ENCODE results near the gene OR6C70. TPM values are rescaled to one million over a fixed set of nuclear protein-coding genes. Genes with fewer than 3 reads are reported as not detected.
A peak's percentile ranks its signal among the peaks of the same experiment; 100 is the strongest.

Gene OR6C70
- total and polyA plus RNA-seq, 8 donors = not detected

DNA sequence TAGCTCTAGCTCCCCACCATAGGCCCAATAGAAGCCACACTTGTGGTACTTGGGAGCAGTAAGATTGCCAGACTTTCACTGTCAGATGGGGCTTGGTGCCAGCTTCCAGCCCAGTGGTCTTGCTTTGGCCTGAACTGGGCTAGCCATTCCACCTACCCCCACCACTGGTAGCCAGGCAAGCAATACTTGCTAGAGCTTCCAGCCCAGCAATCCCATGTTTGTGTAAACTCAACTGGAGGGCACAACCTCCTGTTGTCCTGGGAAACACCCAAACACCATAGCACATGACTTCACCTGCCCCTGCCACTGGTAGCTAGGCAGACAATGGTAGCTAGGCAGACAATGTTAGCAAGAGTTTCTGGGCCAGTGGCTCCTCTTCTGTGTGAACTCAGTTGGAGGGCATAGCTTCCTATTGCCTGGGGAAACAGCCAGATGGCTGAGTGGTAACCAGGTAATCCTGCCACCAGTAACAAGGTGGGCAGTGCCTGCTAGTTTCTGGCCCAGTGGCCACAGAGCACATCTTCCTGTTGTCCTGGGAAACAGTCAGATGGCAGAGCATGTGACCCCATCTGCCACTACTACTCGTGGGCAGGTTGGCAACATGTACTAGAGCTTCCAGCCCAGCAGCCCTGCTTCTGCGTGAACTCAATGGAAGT is 49.5 kb downstream of the OR6C70 start:
- Histone ChIP-seq H3K4me1 (no peaks in the 10 kb centered on the region), H3K27ac (no peak overlapping the region), H3K27me3 (peaks cover 0 to 4% (median 0%) of the 10 kb centered on the region in 3 donors), H3K9me3 (no peaks in the 10 kb centered on the region), H3K36me3 (no peaks in the 10 kb centered on the region), H3K4me3 (no peak overlapping the region)
- WGBS, 5 donors = 78 to 84% (median 79%) methylated on average over 2 of the region's 2 CpGs
- TF ChIP-seq, protein P1, sequence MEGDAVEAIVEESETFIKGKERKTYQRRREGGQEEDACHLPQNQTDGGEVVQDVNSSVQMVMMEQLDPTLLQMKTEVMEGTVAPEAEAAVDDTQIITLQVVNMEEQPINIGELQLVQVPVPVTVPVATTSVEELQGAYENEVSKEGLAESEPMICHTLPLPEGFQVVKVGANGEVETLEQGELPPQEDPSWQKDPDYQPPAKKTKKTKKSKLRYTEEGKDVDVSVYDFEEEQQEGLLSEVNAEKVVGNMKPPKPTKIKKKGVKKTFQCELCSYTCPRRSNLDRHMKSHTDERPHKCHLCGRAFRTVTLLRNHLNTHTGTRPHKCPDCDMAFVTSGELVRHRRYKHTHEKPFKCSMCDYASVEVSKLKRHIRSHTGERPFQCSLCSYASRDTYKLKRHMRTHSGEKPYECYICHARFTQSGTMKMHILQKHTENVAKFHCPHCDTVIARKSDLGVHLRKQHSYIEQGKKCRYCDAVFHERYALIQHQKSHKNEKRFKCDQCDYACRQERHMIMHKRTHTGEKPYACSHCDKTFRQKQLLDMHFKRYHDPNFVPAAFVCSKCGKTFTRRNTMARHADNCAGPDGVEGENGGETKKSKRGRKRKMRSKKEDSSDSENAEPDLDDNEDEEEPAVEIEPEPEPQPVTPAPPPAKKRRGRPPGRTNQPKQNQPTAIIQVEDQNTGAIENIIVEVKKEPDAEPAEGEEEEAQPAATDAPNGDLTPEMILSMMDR (IDR thresholded peaks at IDR 0.05) = no peak
- TF ChIP-seq EP300 (IDR thresholded peaks at IDR 0.05) (no peak), POLR2A (IDR thresholded peaks at IDR 0.05) (no peak), POLR2AphosphoS5 (IDR thresholded peaks at IDR 0.05) (no peak)
- peak in 1 of 2 donors; percentile 17 for DNase-seq
- intact Hi-C loops (cut with DNase I; ENCODE audit: low total_unique reads) = no loop called here

Other genes with a start within 250 kb of the OR6C70 start
- gene OR10A7, start 249.1 kb downstream of the OR6C70 start, total RNA-seq = not detected
- not detected for gene OR10A7, start 249.1 kb downstream of the OR6C70 start, polyA plus RNA-seq
- gene OR6C74, start 225.5 kb downstream of the OR6C70 start, total RNA-seq = not detected
- gene OR6C74, start 225.5 kb downstream of the OR6C70 start, polyA plus RNA-seq = not detected
- not detected for gene OR6C6, start 173.6 kb downstream of the OR6C70 start, total RNA-seq
- gene OR6C6, start 173.6 kb downstream of the OR6C70 start, polyA plus RNA-seq = not detected
- gene OR6C1, start 155.8 kb downstream of the OR6C70 start, total RNA-seq = not detected
- not detected for gene OR6C1, start 155.8 kb downstream of the OR6C70 start, polyA plus RNA-seq
- gene OR6C3, start 139.4 kb downstream of the OR6C70 start, total RNA-seq = not detected
- gene OR6C3, start 139.4 kb downstream of the OR6C70 start, polyA plus RNA-seq = not detected
- not detected for gene OR6C75, start 107.2 kb downstream of the OR6C70 start, total RNA-seq
- not detected for gene OR6C75, start 107.2 kb downstream of the OR6C70 start, polyA plus RNA-seq
- not detected for gene OR6C65, start 69.6 kb downstream of the OR6C70 start, total RNA-seq
- gene OR6C65, start 69.6 kb downstream of the OR6C70 start, polyA plus RNA-seq = not detected
- gene OR6C76, start 43.9 kb downstream of the OR6C70 start, total RNA-seq = not detected
- not detected for gene OR6C76, start 43.9 kb downstream of the OR6C70 start, polyA plus RNA-seq
- gene OR6C2, start 26.1 kb downstream of the OR6C70 start, total RNA-seq = not detected
- gene OR6C2, start 26.1 kb downstream of the OR6C70 start, polyA plus RNA-seq = not detected
- gene OR6C68, start 22.2 kb upstream of the OR6C70 start, total RNA-seq = not detected
- not detected for gene OR6C68, start 22.2 kb upstream of the OR6C70 start, polyA plus RNA-seq
- not detected for gene OR6C4, start 79.5 kb upstream of the OR6C70 start, total RNA-seq
- gene OR6C4, start 79.5 kb upstream of the OR6C70 start, polyA plus RNA-seq = not detected
- not detected for gene OR2AP1, start 102.3 kb upstream of the OR6C70 start, total RNA-seq
- not detected for gene OR2AP1, start 102.3 kb upstream of the OR6C70 start, polyA plus RNA-seq
- not detected for gene OR10P1, start 166.8 kb upstream of the OR6C70 start, total RNA-seq
- gene OR10P1, start 166.8 kb upstream of the OR6C70 start, polyA plus RNA-seq = not detected
- 100 to 1,000 TPM in 1 of 5 donors, 10 to 100 TPM in 4; 10.3 to 188 (median 58.0) TPM for gene ITGA7, start 237.8 kb upstream of the OR6C70 start, total RNA-seq
- gene ITGA7, start 237.8 kb upstream of the OR6C70 start, polyA plus RNA-seq = 10 to 100 TPM in 1 of 3 donors, 1 to 10 TPM in 2; 3.5 to 40.6 (median 5.8) TPM
- gene BLOC1S1, start 245.9 kb upstream of the OR6C70 start, total RNA-seq = 100 to 1,000 TPM in 3 of 5 donors, 10 to 100 TPM in 2; 12.8 to 392 (median 114) TPM
- gene BLOC1S1, start 245.9 kb upstream of the OR6C70 start, polyA plus RNA-seq = 100 to 1,000 TPM; 349 to 451 (median 411) TPM